ENCODE measurements around the gene TENM3.

DNA sequence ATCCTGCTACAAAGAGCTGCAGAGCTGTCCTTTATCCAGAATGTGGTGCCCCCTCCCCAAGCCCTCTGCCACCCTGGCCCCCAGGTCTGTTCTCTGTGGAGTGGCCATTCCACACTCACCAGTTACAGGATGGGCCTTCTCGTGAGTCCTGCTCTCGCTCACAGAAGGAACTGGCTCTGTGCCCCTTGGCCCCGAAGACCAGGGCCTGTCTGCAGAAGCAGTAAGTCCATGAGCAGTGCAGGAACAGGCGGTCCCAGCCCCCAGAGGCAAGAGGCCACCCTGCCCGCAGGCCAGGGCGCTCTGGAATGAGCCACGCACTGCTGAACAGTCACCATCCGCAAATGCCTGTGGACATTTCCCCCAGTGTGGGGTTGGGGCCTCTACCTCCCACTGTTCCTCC lies 581.8 kb downstream of the TENM3 start:
- no peak for TF ChIP-seq POLR2A (IDR thresholded peaks at IDR 0.05; ENCODE audit: control extremely low read depth in 1 of 2, low read depth in 2 of 2, low read length in 2 of 2)
- TF ChIP-seq ATF3 (IDR thresholded peaks at IDR 0.05; ENCODE audit: insufficient read depth, low read depth, low read length): no peak
- no peak for TF ChIP-seq RBBP5 (IDR thresholded peaks at IDR 0.05; ENCODE audit: borderline replicate concordance, low read depth, low read length)
- TF ChIP-seq, protein P1, sequence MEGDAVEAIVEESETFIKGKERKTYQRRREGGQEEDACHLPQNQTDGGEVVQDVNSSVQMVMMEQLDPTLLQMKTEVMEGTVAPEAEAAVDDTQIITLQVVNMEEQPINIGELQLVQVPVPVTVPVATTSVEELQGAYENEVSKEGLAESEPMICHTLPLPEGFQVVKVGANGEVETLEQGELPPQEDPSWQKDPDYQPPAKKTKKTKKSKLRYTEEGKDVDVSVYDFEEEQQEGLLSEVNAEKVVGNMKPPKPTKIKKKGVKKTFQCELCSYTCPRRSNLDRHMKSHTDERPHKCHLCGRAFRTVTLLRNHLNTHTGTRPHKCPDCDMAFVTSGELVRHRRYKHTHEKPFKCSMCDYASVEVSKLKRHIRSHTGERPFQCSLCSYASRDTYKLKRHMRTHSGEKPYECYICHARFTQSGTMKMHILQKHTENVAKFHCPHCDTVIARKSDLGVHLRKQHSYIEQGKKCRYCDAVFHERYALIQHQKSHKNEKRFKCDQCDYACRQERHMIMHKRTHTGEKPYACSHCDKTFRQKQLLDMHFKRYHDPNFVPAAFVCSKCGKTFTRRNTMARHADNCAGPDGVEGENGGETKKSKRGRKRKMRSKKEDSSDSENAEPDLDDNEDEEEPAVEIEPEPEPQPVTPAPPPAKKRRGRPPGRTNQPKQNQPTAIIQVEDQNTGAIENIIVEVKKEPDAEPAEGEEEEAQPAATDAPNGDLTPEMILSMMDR (IDR thresholded peaks at IDR 0.05; ENCODE audit: control extremely low read depth in 1 of 3, insufficient read depth in 1 of 3, low read depth in 1 of 3, low read length in 3 of 3): no peak
- no peak for TF ChIP-seq ZNF274 (IDR thresholded peaks at IDR 0.05; ENCODE audit: borderline replicate concordance, extremely low read depth, low read length)
- no peak for TF ChIP-seq POLR2AphosphoS5 (IDR thresholded peaks at IDR 0.05; ENCODE audit: low read depth, low read length)
- no peak for TF ChIP-seq SP1 (IDR thresholded peaks at IDR 0.05; ENCODE audit: low read depth, low read length)
